ENCODE data around the gene PPWD1.

GRCh38 chr5:65553941-65554340 is 9.2 kb upstream of the PPWD1 start:
- TF ChIP-seq ZNF407 (CRISPR knock-in tag; IDR thresholded peaks at IDR 0.05; ENCODE audit: not compliant biosample characterization) (no peak), USF2 (IDR thresholded peaks at IDR 0.05; ENCODE audit: low read depth, low read length) (no peak), USF2 (CRISPR knock-in tag; IDR thresholded peaks at IDR 0.05; ENCODE audit: borderline replicate concordance) (no peak), YY1 (IDR thresholded peaks at IDR 0.05; ENCODE audit: insufficient read depth, insufficient replicate concordance, low read depth, low read length) (no peak), CTCF (CRISPR knock-in tag; IDR thresholded peaks at IDR 0.05) (no peak), ZNF768 (CRISPR knock-in tag; IDR thresholded peaks at IDR 0.05) (no peak), NCOA5 (CRISPR knock-in tag; IDR thresholded peaks at IDR 0.05) (no peak), ONECUT2 (CRISPR knock-in tag; IDR thresholded peaks at IDR 0.05) (no peak), ZNF530 (CRISPR knock-in tag; IDR thresholded peaks at IDR 0.05; ENCODE audit: low read depth) (no peak), PHF8 (CRISPR knock-in tag; IDR thresholded peaks at IDR 0.05) (no peak), PLSCR1 (CRISPR knock-in tag; IDR thresholded peaks at IDR 0.05; ENCODE audit: borderline replicate concordance) (no peak), EP300 (IDR thresholded peaks at IDR 0.05; ENCODE audit: low read depth in 2 of 2, low read length in 2 of 2) (no peak), EP300 (CRISPR knock-in tag; IDR thresholded peaks at IDR 0.05; ENCODE audit: borderline replicate concordance) (no peak), ZNF772 (CRISPR knock-in tag; IDR thresholded peaks at IDR 0.05) (no peak), ZBTB44 (CRISPR knock-in tag; IDR thresholded peaks at IDR 0.05) (no peak)

Data from HepG2 (cell line).